GM18526 (cell line): ENCODE measurements around the gene DDX54.

Experiments used
- POLR2A ChIP-seq: IDR thresholded peaks from 3 replicates; pipeline ENCODE4 v1.6.1; 2011; ENCODE audit not compliant: insufficient read length; ENCODE audit errors: extremely low read depth

The DDX54 gene

GRCh38 chr12:113185180-113186032, at the start of gene DDX54, which contains the start of gene RITA1:
Gene DDX54, minus strand, starts transcription at chr12:113185478. Its CDS starts 27 bp downstream, at chr12:113185451.
Gene RITA1, plus strand, starts transcription at chr12:113185721. Its CDS starts 1,026 bp downstream, at chr12:113186747.
- peak; percentile 79 for TF ChIP-seq POLR2A

DNA sequence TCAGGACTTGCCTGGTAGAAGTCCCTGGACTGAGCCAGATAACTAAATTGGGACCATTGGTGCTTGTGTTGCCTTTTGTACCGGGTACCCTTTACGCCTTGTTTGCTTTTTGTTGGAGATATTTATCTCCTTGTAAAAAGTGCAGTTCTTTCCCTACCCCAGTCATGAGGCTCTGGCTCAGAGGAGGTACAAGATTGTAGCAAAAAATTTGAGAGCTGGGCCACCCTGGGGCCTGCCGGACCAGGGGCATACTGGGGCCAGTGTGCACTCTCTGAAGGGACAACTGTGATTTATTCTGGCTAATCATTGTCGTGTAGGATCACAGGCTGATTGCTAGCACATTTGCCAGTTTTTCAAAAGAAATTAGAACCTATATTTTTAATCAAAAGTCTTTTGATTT, 49.2 kb upstream of the DDX54 start:
- TF ChIP-seq POLR2A = no peak

- no peak for TF ChIP-seq POLR2A
Measured at GRCh38 chr12:113233967-113234366, 48.7 kb upstream of the DDX54 start.

GRCh38 chr12:113232840-113233585, 47.7 kb upstream of the DDX54 start:
- TF ChIP-seq POLR2A = no peak

DNA sequence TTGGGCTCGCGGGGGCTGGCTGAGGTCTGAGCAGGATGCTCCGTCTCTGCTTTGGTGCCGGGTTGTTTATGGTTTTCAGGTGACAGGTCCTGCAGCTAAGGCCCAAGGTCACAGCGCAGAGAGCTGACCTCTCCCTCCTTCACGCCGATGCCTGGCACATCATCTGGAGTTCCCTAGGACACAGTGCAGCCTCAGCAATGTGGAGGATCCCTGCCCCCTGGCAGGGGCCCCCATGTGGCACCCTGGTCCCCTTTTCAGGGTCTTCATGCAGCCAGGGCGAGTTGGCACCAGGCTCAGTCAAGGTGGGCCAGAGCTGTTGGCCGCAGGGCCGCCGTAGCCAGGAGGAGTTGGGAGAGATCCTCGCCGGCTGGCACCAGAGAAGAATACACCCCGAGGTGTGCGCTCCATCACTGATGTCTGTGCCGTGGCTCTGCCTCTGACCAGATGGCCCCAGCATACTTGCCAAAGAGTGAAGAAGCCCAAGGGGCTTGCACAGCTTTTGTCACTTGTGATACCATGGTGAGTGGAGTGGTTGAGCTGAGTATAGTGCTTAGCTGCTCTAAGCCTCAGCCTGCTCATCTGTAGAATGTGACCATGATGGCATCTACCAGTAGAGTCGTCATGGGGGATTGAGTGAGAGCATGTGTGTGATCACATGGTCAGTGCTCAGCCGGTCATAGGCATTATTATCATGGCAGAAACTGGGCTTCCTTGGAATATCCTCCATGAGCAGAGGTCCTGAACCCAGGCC, 47.0 kb upstream of the DDX54 start:
- TF ChIP-seq POLR2A = no peak

- TF ChIP-seq POLR2A = no peak
Measured at GRCh38 chr12:113231235-113232088, 46.2 kb upstream of the DDX54 start.

- TF ChIP-seq POLR2A = no peak
Measured at GRCh38 chr12:113230315-113231234, 45.3 kb upstream of the DDX54 start.

DNA sequence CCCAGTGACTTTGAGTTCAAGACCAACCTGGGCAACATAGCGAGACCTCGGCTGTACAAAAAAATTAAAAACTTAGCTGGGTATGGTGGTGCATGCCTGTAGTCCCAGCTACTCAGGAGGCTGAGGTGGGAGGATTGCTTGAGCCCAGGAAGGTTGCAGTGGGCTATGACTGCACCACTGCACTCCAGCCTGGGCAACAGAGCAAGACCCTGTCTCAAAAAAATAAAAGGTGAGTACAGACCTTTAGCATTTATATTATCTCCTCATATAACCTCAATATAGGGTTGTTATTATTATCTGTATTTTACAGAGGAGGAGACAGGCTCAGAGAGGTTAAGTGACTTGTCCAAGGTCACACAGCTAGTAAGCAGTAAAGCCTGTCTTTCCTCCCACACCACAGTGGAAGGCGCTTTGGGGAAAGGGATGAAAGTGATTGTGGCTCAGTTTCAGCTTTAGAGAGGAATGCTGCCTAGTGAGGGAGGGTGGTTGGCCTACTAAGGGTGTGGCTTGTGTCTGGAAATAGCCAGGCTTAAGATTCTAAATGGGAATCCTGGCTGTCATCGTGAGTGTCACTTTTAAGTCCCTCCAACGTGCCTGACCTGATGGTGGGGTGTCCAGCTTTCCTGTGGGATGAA, 43.2 kb upstream of the DDX54 start:
- TF ChIP-seq POLR2A = no peak

- TF ChIP-seq POLR2A = no peak
Measured at GRCh38 chr12:113227686-113228391, 42.6 kb upstream of the DDX54 start.

DNA sequence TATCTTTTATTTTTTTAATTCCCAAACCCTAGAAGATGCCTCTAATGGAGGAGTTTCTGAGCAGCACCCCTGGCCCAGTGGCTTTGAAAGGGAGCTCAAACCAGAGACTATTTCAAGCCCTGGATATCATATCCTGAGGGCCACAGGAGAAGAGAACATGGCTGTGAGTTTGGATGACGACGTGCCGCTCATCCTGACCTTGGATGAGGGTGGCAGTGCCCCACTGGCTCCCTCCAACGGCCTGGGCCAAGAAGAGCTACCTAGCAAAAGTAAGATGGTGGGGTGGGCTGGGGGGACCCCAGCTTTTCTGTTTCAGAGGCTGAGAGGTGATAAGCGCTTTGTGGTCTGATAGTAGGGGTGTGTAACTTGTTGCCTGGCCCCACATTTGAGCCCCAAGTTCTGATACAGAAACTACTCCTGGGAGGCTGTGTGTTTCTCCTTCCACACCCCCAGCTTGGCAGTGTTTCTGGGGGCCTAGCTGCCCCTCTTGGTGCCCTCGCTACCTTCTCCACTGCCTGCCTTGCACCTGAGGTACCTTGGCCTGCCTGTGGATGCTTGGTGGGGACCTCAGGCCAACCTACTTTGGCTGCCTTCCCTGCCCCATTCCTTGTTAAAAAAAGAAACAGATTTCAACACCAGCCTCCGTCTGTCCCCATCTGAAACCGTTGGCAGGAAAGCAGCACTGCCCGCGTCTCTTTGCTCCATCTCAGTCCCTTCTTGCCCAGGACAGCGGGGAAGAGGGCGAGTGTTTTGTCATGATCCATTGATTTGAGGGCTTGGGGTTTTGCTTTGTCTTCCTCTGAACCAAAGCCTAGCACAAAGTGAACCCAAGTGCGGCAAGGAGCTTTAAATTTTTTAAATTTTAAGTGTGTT, 41.7 kb upstream of the DDX54 start:
- no peak for TF ChIP-seq POLR2A

DNA sequence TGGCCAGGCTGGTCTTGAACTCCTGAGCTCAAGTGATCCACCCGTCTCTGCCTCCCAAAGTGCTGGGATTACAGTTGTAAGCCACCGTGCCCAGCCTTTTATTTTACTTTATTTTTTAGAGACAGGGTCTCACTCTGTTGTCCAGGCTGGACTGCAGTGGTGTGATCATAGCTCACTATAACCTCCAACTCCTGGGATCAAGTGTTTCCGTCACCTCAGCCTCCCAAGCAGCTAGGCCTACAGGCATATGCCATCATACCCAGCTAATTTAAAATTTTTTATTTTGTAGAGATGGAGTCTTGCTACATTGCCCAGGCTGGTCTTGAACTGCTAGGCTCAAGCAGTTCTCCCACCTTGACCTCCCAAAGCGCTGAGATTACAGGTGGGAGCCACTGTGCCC, 39.7 kb upstream of the DDX54 start:
- no peak for TF ChIP-seq POLR2A
